Breast epithelium (tissue), 4 donors: ENCODE results near the gene ZNRF3. TPM values are rescaled to one million over a fixed set of nuclear protein-coding genes. Genes with fewer than 3 reads are reported as not detected.

Experiments
- DNase-seq, 2 donors: peaks; one replicate each; pipeline ENCODE4 v3.0.0-alpha.2; 2019; ENCODE audit warnings: low spot score in 2 of 2
- H3K27ac ChIP-seq, 2 donors: fragments of 200-600 bp; sonication (generic) in 1 of 2; one replicate each; pipeline ENCODE4 v1.5.1; 2016 to 2019; ENCODE audit warnings: mild to moderate bottlenecking in 1 of 2
- H3K27me3 ChIP-seq, 2 donors: fragments of 200-600 bp; sonication (generic) in 1 of 2; one replicate each; pipeline versions ENCODE4 v1.5.1 to v1.6.0; 2017 to 2019; ENCODE audit warnings: control low read depth in 1 of 2, mild to moderate bottlenecking in 1 of 2
- H3K36me3 ChIP-seq: fragments of 200-600 bp; one replicate; pipeline ENCODE4 v1.5.1; 2019
- H3K4me1 ChIP-seq, 2 donors: fragments of 200-600 bp; sonication (generic); one replicate each; pipeline ENCODE4 v1.5.1; 2016 to 2019; ENCODE audit warnings: control low read depth in 1 of 2
- H3K4me3 ChIP-seq, 3 donors: fragments of 200-600 bp; sonication (generic); 1 replicate in 2 of 3; 2 replicates in 1 of 3; pipeline ENCODE4 v1.5.1; 2016 to 2019; ENCODE audit warnings: mild to moderate bottlenecking in 3 of 3, moderate library complexity in 2 of 3
- H3K9me3 ChIP-seq, 2 donors: fragments of 200-600 bp; sonication (generic) in 1 of 2; one replicate each; pipeline ENCODE4 v1.5.1; 2016 to 2019; ENCODE audit warnings: control low read depth in 1 of 2
- CTCF ChIP-seq, 3 donors: fragments of 450-650 bp; IDR thresholded peaks; one replicate each; pipeline ENCODE4 v1.5.1; 2016 to 2017; ENCODE audit warnings: antibody characterized with exemption in 3 of 3, mild to moderate bottlenecking in 3 of 3, moderate library complexity in 3 of 3
- POLR2A ChIP-seq: fragments of 450-650 bp; IDR thresholded peaks from one replicate; pipeline ENCODE4 v1.6.1; 2016; ENCODE audit warnings: antibody characterized with exemption, mild to moderate bottlenecking, moderate library complexity
- POLR2AphosphoS5 ChIP-seq, 3 donors: sonication (generic); formaldehyde crosslinking; IDR thresholded peaks; one replicate each; pipeline ENCODE4 v1.6.1; 2017; ENCODE audit warnings: antibody characterized with exemption in 3 of 3
- intact Hi-C: fragments of 100-400 bp; cut with DNase I; formaldehyde crosslinking; loops from one replicate; pipeline ENCODE4 v1.15.1; 2023; ENCODE audit warnings: low total_unique reads
- total RNA-seq, 3 donors: library from RNA; depleted of rRNA; stranded (reverse); fragments of >200 nt; gene quantifications; one replicate each; pipeline ENCODE4 v1.1.0, GENCODE V29; 2016

ZNRF3 gene
- total RNA-seq, 3 donors from 2014 or later: 6.9 to 7.9 (median 6.9) TPM

- Histone ChIP-seq H3K4me3 (no peak overlapping the region), H3K9me3 (no peaks in the 10 kb centered on the region), H3K27ac (peak overlapping the region; percentile 46 to 83), H3K36me3 (no peaks in the 10 kb centered on the region), H3K4me1 (peaks cover 0 to 23% of the 10 kb centered on the region in 2 donors), H3K27me3 (no peaks in the 10 kb centered on the region)
- intact Hi-C loops: no loop called here
- no peak for DNase-seq
- no peak for TF ChIP-seq POLR2A
- TF ChIP-seq CTCF (IDR thresholded peaks at IDR 0.05): no peak
- TF ChIP-seq POLR2AphosphoS5 (IDR thresholded peaks at IDR 0.05): no peak
These were observed 19.7 kb downstream of the ZNRF3 start for GRCh38 chr22:28903080-28903479.

- TF ChIP-seq CTCF (IDR thresholded peaks at IDR 0.05) (no peak), POLR2AphosphoS5 (IDR thresholded peaks at IDR 0.05) (no peak), POLR2A (no peak)
- DNase-seq: no peak
- no peaks in the 10 kb centered on the region for H3K27me3 ChIP-seq
- intact Hi-C loops: no loop called here
- H3K27ac ChIP-seq: peak overlapping the region; percentile 46 to 83
- peaks cover 0 to 23% of the 10 kb centered on the region in 2 donors for H3K4me1 ChIP-seq
- no peaks in the 10 kb centered on the region for H3K9me3 ChIP-seq
- H3K36me3 ChIP-seq: no peaks in the 10 kb centered on the region
- H3K4me3 ChIP-seq: no peak overlapping the region
These were observed 20.4 kb downstream of the ZNRF3 start for GRCh38 chr22:28903729-28904128.

GRCh38 chr22:28904211-28904896 lies 21.0 kb downstream of the ZNRF3 start:
- Histone ChIP-seq H3K27ac (peak overlapping the region; percentile 46 to 83), H3K4me3 (no peak overlapping the region), H3K36me3 (no peaks in the 10 kb centered on the region), H3K4me1 (peaks cover 0 to 23% of the 10 kb centered on the region in 2 donors), H3K27me3 (no peaks in the 10 kb centered on the region), H3K9me3 (no peaks in the 10 kb centered on the region)
- DNase-seq: peak in 1 of 2 donors; percentile 49
- intact Hi-C loops: no loop called here
- no peak for TF ChIP-seq POLR2A
- TF ChIP-seq CTCF (IDR thresholded peaks at IDR 0.05): no peak
- no peak for TF ChIP-seq POLR2AphosphoS5 (IDR thresholded peaks at IDR 0.05)

GRCh38 chr22:28905256-28905832 lies 22.0 kb downstream of the ZNRF3 start:
- intact Hi-C loops: no loop called here
- H3K27me3 ChIP-seq: no peaks in the 10 kb centered on the region
- peak overlapping the region; percentile 69 to 83 for H3K27ac ChIP-seq
- no peaks in the 10 kb centered on the region for H3K36me3 ChIP-seq
- peaks cover 0 to 23% of the 10 kb centered on the region in 2 donors for H3K4me1 ChIP-seq
- H3K9me3 ChIP-seq: no peaks in the 10 kb centered on the region
- TF ChIP-seq POLR2A (no peak), POLR2AphosphoS5 (IDR thresholded peaks at IDR 0.05) (no peak), CTCF (IDR thresholded peaks at IDR 0.05) (no peak)
- H3K4me3 ChIP-seq: no peak overlapping the region
- DNase-seq: no peak

GRCh38 chr22:28906312-28906711 lies 22.9 kb downstream of the ZNRF3 start:
- intact Hi-C loops: no loop called here
- peaks cover 0 to 32% of the 10 kb centered on the region in 2 donors for H3K4me1 ChIP-seq
- no peak for TF ChIP-seq POLR2AphosphoS5 (IDR thresholded peaks at IDR 0.05)
- TF ChIP-seq POLR2A: no peak
- no peak for TF ChIP-seq CTCF (IDR thresholded peaks at IDR 0.05)
- no peaks in the 10 kb centered on the region for H3K27me3 ChIP-seq
- no peaks in the 10 kb centered on the region for H3K9me3 ChIP-seq
- no peaks in the 10 kb centered on the region for H3K36me3 ChIP-seq
- peak overlapping the region in 1 of 2 donors; percentile 83 for H3K27ac ChIP-seq
- H3K4me3 ChIP-seq: no peak overlapping the region
- no peak for DNase-seq
